GM12878 (cell line): Measurements from ENCODE around the gene TSNAX. TPM values are rescaled to one million over a fixed set of nuclear protein-coding genes. Genes with fewer than 3 reads are reported as not detected.

Experiments
- ATAC-seq: fragments of 200-7000 bp; cut with Tn5 transposase; 3 replicates; pipeline ENCODE4 v1.9.1; 2020; ENCODE audit warnings: mild to moderate bottlenecking, moderate library complexity
- BruUV-seq: library from RNA; stranded (reverse); fragments of 400-500 nt; replicated peaks from 2 replicates; lab custom pipeline; 2021; lab: Mats Ljungman, UMichigan
- CTCF ChIA-PET: fragments of 300-600 bp; sonication (Branson Sonifier 250); formaldehyde crosslinking; extraction: SDS; loops from one replicate; lab custom pipeline; 2021; ENCODE audit warnings: inconsistent platforms; lab: Yijun Ruan, JAX
- POLR2A ChIA-PET: fragments of 350-600 bp; formaldehyde crosslinking; extraction: SDS; loops from one replicate; lab custom pipeline; 2021; ENCODE audit warnings: inconsistent platforms; lab: Charles Lee
- RAD21 ChIA-PET: fragments of 300-600 bp; sonication (Branson Sonifier 250); formaldehyde crosslinking; loops from one replicate; lab custom pipeline; 2023; ENCODE audit warnings: antibody characterized with exemption; ENCODE audit not compliant: unreplicated experiment; lab: Charles Lee
- SMC1A ChIA-PET: fragments of 300-600 bp; sonication (Branson Sonifier 250); formaldehyde crosslinking; loops from one replicate; lab custom pipeline; 2023; ENCODE audit not compliant: unreplicated experiment, uncharacterized antibody; lab: Charles Lee
- DNase-seq: peaks from one replicate; pipeline ENCODE4 v3.0.0-alpha.2; 2011; ENCODE audit warnings: low read depth, low spot score
- FAIRE-seq: peaks from 3 replicates; lab custom pipeline; 2011; peaks lifted over from hg19 to GRCh38; lab: Jason Lieb, UNC
- H2AFZ ChIP-seq: 2 replicates; pipeline ENCODE4 v1.6.0; 2011; ENCODE audit warnings: low read depth, low read length, control low read depth; ENCODE audit not compliant: control insufficient read depth
- H3K27ac ChIP-seq: 2 replicates; pipeline ENCODE4 v1.5.1; 2011; ENCODE audit warnings: control low read depth; ENCODE audit not compliant: control insufficient read depth, insufficient read depth
- H3K27me3 ChIP-seq, 2 experiments: replicated peaks in 1 of 2; 2 replicates each; pipeline versions ENCODE4 v1.6.0 to v1.6.1; 2011; ENCODE audit warnings: low read length in 1 of 2; ENCODE audit not compliant: control insufficient read depth in 2 of 2, insufficient read depth in 2 of 2
- H3K36me3 ChIP-seq, 2 experiments: 2 replicates each; pipeline ENCODE4 v1.5.1; 2011; ENCODE audit warnings: low read length in 1 of 2; ENCODE audit not compliant: control insufficient read depth in 2 of 2, insufficient read depth in 2 of 2
- H3K4me1 ChIP-seq: 2 replicates; pipeline ENCODE4 v1.6.1; 2011; ENCODE audit warnings: mild to moderate bottlenecking, low read length, moderate library complexity, mixed read lengths; ENCODE audit not compliant: control insufficient read depth, insufficient read depth
- H3K4me2 ChIP-seq: 2 replicates; pipeline ENCODE4 v1.6.0; 2011; ENCODE audit warnings: control low read depth; ENCODE audit not compliant: control insufficient read depth, insufficient read depth
- H3K4me3 ChIP-seq: fragments of 200-600 bp; sonication (generic); 2 replicates; pipeline ENCODE4 v1.5.1; 2016
- H3K79me2 ChIP-seq: 2 replicates; pipeline ENCODE4 v1.6.0; 2011; ENCODE audit warnings: low read length; ENCODE audit not compliant: control insufficient read depth, insufficient read depth
- H3K9ac ChIP-seq: 2 replicates; pipeline ENCODE4 v1.8.0; 2011; ENCODE audit warnings: low read length, control low read depth, mixed read lengths; ENCODE audit not compliant: control insufficient read depth, insufficient read depth
- H3K9me3 ChIP-seq: replicated peaks from 3 replicates; pipeline ENCODE4 v1.5.1; 2011; ENCODE audit warnings: mild to moderate bottlenecking, low read length; ENCODE audit not compliant: control insufficient read depth, insufficient read depth
- H4K20me1 ChIP-seq: 2 replicates; pipeline ENCODE4 v1.6.0; 2011; ENCODE audit not compliant: control insufficient read depth, insufficient read depth
- CBX3 ChIP-seq: fragments of 200-600 bp; sonication (generic); IDR thresholded peaks from 2 replicates; pipeline ENCODE4 v1.6.1; 2016; ENCODE audit warnings: low read depth, borderline replicate concordance
- CHD2 ChIP-seq: IDR thresholded peaks from 2 replicates; pipeline ENCODE4 v1.6.1; 2011; ENCODE audit warnings: low read depth, low read length, improper control_type of control experiment, borderline replicate concordance
- CHD4 ChIP-seq: fragments of 200-600 bp; sonication (generic); IDR thresholded peaks from 2 replicates; pipeline ENCODE4 v1.6.1; 2016; ENCODE audit warnings: mild to moderate bottlenecking
- EP300 ChIP-seq, 2 experiments: fragments of 150-350 bp in 1 of 2; IDR thresholded peaks; 2 replicates each; pipeline ENCODE4 v1.6.1; 2011 to 2012; ENCODE audit warnings: low read depth in 2 of 2, low read length in 2 of 2, borderline replicate concordance in 1 of 2, improper control_type of control experiment in 1 of 2, inconsistent platforms in 1 of 2; ENCODE audit not compliant: control insufficient read depth in 1 of 2
- HCFC1 ChIP-seq: fragments of 150-350 bp; IDR thresholded peaks from 2 replicates; pipeline ENCODE4 v1.6.1; 2014; ENCODE audit warnings: low read length
- HDAC2 ChIP-seq: fragments of 200-600 bp; sonication (generic); IDR thresholded peaks from 2 replicates; pipeline ENCODE4 v1.6.1; 2017
- IRF4 ChIP-seq: IDR thresholded peaks from 2 replicates; pipeline ENCODE4 v1.6.1; 2011; ENCODE audit warnings: low read depth, low read length
- MTA3 ChIP-seq: IDR thresholded peaks from 2 replicates; pipeline ENCODE4 v1.6.1; 2012; ENCODE audit warnings: low read length, inconsistent platforms, borderline replicate concordance
- POLR2AphosphoS5 ChIP-seq: IDR thresholded peaks from 2 replicates; pipeline ENCODE4 v1.6.1; 2011; ENCODE audit warnings: mild to moderate bottlenecking, low read length, inconsistent platforms
- POU2F2 ChIP-seq: IDR thresholded peaks from 3 replicates; pipeline ENCODE4 v1.6.1; 2011; ENCODE audit warnings: low read depth, mild to moderate bottlenecking, low read length, borderline replicate concordance
- REST ChIP-seq: IDR thresholded peaks from 2 replicates; pipeline ENCODE4 v1.6.1; 2012; ENCODE audit warnings: mild to moderate bottlenecking, low read depth, low read length
- SP1 ChIP-seq: IDR thresholded peaks from one replicate; pipeline ENCODE4 v1.6.1; 2011; ENCODE audit warnings: low read depth, low read length
- SPI1 ChIP-seq: IDR thresholded peaks from 2 replicates; pipeline ENCODE4 v1.6.1; 2011; ENCODE audit warnings: low read depth, mild to moderate bottlenecking, low read length, moderate library complexity, borderline replicate concordance; ENCODE audit not compliant: insufficient read depth
- ZNF687 ChIP-seq: fragments of 450-650 bp; IDR thresholded peaks from 2 replicates; pipeline ENCODE4 v1.6.1; 2017; ENCODE audit warnings: mild to moderate bottlenecking, moderate library complexity
- WGBS: methylation state at CpG from one replicate; pipeline ENCODE4 v1.1.6; 2016; ENCODE audit warnings: low lambda C conversion rate; ENCODE audit not compliant: insufficient replicate concordance, insufficient coverage; ENCODE audit errors: missing lambda C conversion rate; 5-methylcytosine and 5-hydroxymethylcytosine counted together
- in situ Hi-C: fragments of 300-500 bp; cut with MboI; formaldehyde crosslinking; loops from 9 replicates; pipeline ENCODE4 v1.14.3; 2018; ENCODE audit warnings: mixed read lengths
- intact Hi-C: fragments of 100-400 bp; cut with micrococcal nuclease; formaldehyde crosslinking; loops from one replicate; pipeline ENCODE4 v1.14.2; 2022; ENCODE audit not compliant: unreplicated experiment
- polyA plus RNA-seq, 11 experiments: library from polyadenylated mRNA; depleted of rRNA in 4 of 11; unstranded in 6 of 11; stranded (reverse) in 5 of 11; fragments of >200 nt; fragmentation: Nextera tagmentation in 4 of 11; fragmentation: Illumina TruSeq in 1 of 11; extraction: Ambion mirVana in 4 of 11; extraction: Trizol in 1 of 11; gene quantifications; 1 replicate in 1 of 11; 2 replicates in 10 of 11; pipeline versions ENCODE4 v1.2.1 to v1.2.3, GENCODE V29; 2011 to 2016; ENCODE audit warnings: inconsistent platforms in 2 of 11, missing spikeins in 2 of 11, low read depth in 1 of 11
- total RNA-seq, 4 experiments: library from RNA; depleted of rRNA in 3 of 4; stranded (reverse); fragments of >200 nt in 3 of 4; fragmentation: Illumina TruSeq in 1 of 4; extraction: Trizol in 1 of 4; gene quantifications; 2 replicates each; pipeline versions ENCODE4 v1.2.1 to v1.2.3, GENCODE V29; 2013 to 2021
- TF ChIP-seq, protein P1 (sequence below): IDR thresholded peaks from 2 replicates; pipeline ENCODE4 v1.6.1; 2011; ENCODE audit warnings: low read depth, mild to moderate bottlenecking, low read length, moderate library complexity, borderline replicate concordance; ENCODE audit errors: extremely low read depth
- TF ChIP-seq, protein P2 (sequence below): fragments of 150-350 bp; IDR thresholded peaks from 2 replicates; pipeline ENCODE4 v1.6.1; 2014; ENCODE audit warnings: mild to moderate bottlenecking, low read depth, low read length

The TSNAX gene
- total and polyA plus RNA-seq, 10 of the 15 experiments (the other 5 are each of a cell fraction or from before 2014, with no cell fraction given): 24.8 to 49.7 (median 35.6) TPM

- no peak overlapping the region for H3K27ac ChIP-seq
- intact Hi-C loops: no loop called here
- in situ Hi-C loops: no loop called here
- H3K36me3 ChIP-seq: no peaks in the 10 kb centered on the region
- H3K9me3 ChIP-seq: peaks cover 10% of the 10 kb centered on the region; the same call in 2 of the 3 replicates
- H4K20me1 ChIP-seq: no peaks in the 10 kb centered on the region
- H3K4me1 ChIP-seq: peaks cover 6% of the 10 kb centered on the region
- H3K9ac ChIP-seq: no peak overlapping the region
- H3K27me3 ChIP-seq: peaks cover under 1 to 1% of the 10 kb centered on the region in 2 experiments; a peak in 2 of 4 replicates
- BruUV-seq: no TSS peak
- SMC1A ChIA-PET: interaction anchor here (0.7 to 2.5 kb wide), 5 partner anchors 10 to 291 kb away, joined by 3 to 12 read pairs (median 4); no protein-coding TSS in a partner anchor
- no peak overlapping the region for H3K4me2 ChIP-seq
- no peak overlapping the region for H2AFZ ChIP-seq
- ATAC-seq: no peak
- RAD21 ChIA-PET: no interaction called here
- WGBS: 61% methylated on average over 4 of the region's 4 CpGs
- POLR2A ChIA-PET: no interaction called here
- no peaks in the 10 kb centered on the region for H3K79me2 ChIP-seq
- no peak overlapping the region for H3K4me3 ChIP-seq
- DNase-seq: no peak
- no peak for FAIRE-seq
- CTCF ChIA-PET: interaction anchor here (0.9 to 1.7 kb wide), 4 partner anchors 18 to 249 kb away, joined by 3 to 7 read pairs (median 4); no protein-coding TSS in a partner anchor
- TF ChIP-seq ZNF687: no peak
- no peak for TF ChIP-seq SP1
- TF ChIP-seq MTA3: no peak
- TF ChIP-seq SPI1: no peak
- no peak for TF ChIP-seq CHD2
- TF ChIP-seq CBX3: no peak
- TF ChIP-seq POLR2AphosphoS5: no peak
- no peak for TF ChIP-seq IRF4
- no peak for TF ChIP-seq REST
- no peak for TF ChIP-seq EP300 (IDR thresholded peaks at IDR 0.05; ENCODE audit: borderline replicate concordance in 1 of 2, control insufficient read depth in 1 of 2, low read depth in 2 of 2, low read length in 2 of 2)
- TF ChIP-seq CHD4: no peak
- TF ChIP-seq POU2F2: no peak
- TF ChIP-seq, protein P1, sequence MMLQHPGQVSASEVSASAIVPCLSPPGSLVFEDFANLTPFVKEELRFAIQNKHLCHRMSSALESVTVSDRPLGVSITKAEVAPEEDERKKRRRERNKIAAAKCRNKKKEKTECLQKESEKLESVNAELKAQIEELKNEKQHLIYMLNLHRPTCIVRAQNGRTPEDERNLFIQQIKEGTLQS: no peak
- TF ChIP-seq, protein P2, sequence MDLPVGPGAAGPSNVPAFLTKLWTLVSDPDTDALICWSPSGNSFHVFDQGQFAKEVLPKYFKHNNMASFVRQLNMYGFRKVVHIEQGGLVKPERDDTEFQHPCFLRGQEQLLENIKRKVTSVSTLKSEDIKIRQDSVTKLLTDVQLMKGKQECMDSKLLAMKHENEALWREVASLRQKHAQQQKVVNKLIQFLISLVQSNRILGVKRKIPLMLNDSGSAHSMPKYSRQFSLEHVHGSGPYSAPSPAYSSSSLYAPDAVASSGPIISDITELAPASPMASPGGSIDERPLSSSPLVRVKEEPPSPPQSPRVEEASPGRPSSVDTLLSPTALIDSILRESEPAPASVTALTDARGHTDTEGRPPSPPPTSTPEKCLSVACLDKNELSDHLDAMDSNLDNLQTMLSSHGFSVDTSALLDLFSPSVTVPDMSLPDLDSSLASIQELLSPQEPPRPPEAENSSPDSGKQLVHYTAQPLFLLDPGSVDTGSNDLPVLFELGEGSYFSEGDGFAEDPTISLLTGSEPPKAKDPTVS: no peak
- no peak for TF ChIP-seq HCFC1
- TF ChIP-seq HDAC2: no peak
Measured at GRCh38 chr1:231606712-231607111, 78.2 kb downstream of the TSNAX start.
